OCI-LY3 (cell line): Measurements from ENCODE around the gene FOXI3.

ENCODE experiments used
- H2AFZ ChIP-seq: fragments of 200-600, 300-600 bp; shearing (Covaris generic); 2 replicates; pipeline ENCODE4 v1.6.0; 2014; ENCODE audit warnings: antibody characterized with exemption, low read depth, low read length
- H3K27ac ChIP-seq: fragments of 200-600, 300-600 bp; sonication (generic); 2 replicates; pipeline ENCODE4 v1.5.1; 2014; ENCODE audit warnings: mild to moderate bottlenecking, low read length, moderate library complexity, mixed read lengths
- H3K27me3 ChIP-seq: fragments of 200-600, 300-600 bp; sonication (generic); 2 replicates; pipeline ENCODE4 v1.6.1; 2014; ENCODE audit warnings: low read depth, low read length, mixed read lengths
- H3K36me3 ChIP-seq: fragments of 200-600, 300-600 bp; sonication (generic); replicated peaks from 2 replicates; pipeline ENCODE3; 2014; ENCODE audit warnings: low read depth, low read length, mixed read lengths
- H3K4me1 ChIP-seq: fragments of 300-600, 200-600 bp; sonication (generic); 2 replicates; pipeline ENCODE4 v1.6.1; 2014; ENCODE audit warnings: low read length, mixed read lengths
- H3K4me2 ChIP-seq: fragments of 200-600, 300-600 bp; sonication (generic); 2 replicates; pipeline ENCODE4 v1.6.1; 2014; ENCODE audit warnings: low read length, mixed read lengths
- H3K4me3 ChIP-seq: fragments of 300-600, 200-600 bp; sonication (generic); 2 replicates; pipeline ENCODE4 v1.5.1; 2014; ENCODE audit warnings: antibody characterized with exemption, mild to moderate bottlenecking, low read length, moderate library complexity
- H3K79me2 ChIP-seq: fragments of 300-600, 200-600 bp; shearing (Covaris generic); 2 replicates; pipeline ENCODE4 v1.6.1; 2014; ENCODE audit warnings: mild to moderate bottlenecking, low read length, mixed read lengths
- H3K9ac ChIP-seq: fragments of 300-600, 200-600 bp; shearing (Covaris generic); 2 replicates; pipeline ENCODE4 v1.6.0; 2014; ENCODE audit warnings: mild to moderate bottlenecking, low read length, moderate library complexity
- H3K9me3 ChIP-seq: fragments of 200-600, 300-600 bp; shearing (Covaris generic); 2 replicates; pipeline ENCODE4 v1.6.1; 2014; ENCODE audit warnings: low read length, mixed read lengths; ENCODE audit not compliant: insufficient read depth
- H4K20me1 ChIP-seq: fragments of 200-600, 300-600 bp; sonication (generic); 2 replicates; pipeline ENCODE4 v1.6.1; 2016; ENCODE audit warnings: low read length, mixed read lengths; ENCODE audit not compliant: insufficient read depth
- EZH2phosphoT487 ChIP-seq: fragments of 200-600 bp; shearing (Covaris generic); IDR thresholded peaks from 2 replicates; pipeline ENCODE4 v1.6.1; 2018; ENCODE audit warnings: antibody characterized with exemption, mixed run types, low read depth
- TF ChIP-seq, protein P1 (sequence below): fragments of 200-600, 300-600 bp; sonication (generic); IDR thresholded peaks from 2 replicates; pipeline ENCODE4 v1.5.1; 2014; ENCODE audit warnings: antibody characterized with exemption, low read length, low read depth

The FOXI3 gene

DNA sequence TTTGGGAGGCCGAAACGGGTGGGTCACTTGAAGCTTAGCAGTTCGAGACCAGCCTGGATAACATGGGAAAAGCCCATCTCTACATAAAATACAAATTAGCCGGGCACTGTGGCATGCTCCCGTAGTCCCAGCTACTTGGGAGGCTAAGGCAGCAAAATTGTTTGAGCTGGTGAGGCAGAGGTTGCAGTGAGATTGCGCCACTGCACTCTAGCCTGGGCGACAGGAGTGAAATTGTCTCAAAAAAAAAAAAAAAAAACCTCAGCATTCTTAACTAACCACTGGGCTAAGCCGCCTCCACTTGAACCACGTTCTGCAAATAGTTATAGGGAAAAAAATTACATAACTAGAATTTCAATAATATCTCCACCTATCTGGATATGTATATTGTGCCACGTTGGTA, 2.3 kb downstream of the FOXI3 start:
- H3K79me2 ChIP-seq = no peaks in the 10 kb centered on the region
- H2AFZ ChIP-seq = no peak overlapping the region
- no peak overlapping the region for H3K4me2 ChIP-seq
- 0 out of 2 replicates have a peak, but pooled peaks cover 3% of the 10 kb centered on the region for H3K27me3 ChIP-seq
- no peak overlapping the region for H3K9ac ChIP-seq
- H4K20me1 ChIP-seq = no peaks in the 10 kb centered on the region
- H3K36me3 ChIP-seq = no peaks in the 10 kb centered on the region
- no peak overlapping the region for H3K4me3 ChIP-seq
- no peaks in the 10 kb centered on the region for H3K4me1 ChIP-seq
- TF ChIP-seq, protein P1, sequence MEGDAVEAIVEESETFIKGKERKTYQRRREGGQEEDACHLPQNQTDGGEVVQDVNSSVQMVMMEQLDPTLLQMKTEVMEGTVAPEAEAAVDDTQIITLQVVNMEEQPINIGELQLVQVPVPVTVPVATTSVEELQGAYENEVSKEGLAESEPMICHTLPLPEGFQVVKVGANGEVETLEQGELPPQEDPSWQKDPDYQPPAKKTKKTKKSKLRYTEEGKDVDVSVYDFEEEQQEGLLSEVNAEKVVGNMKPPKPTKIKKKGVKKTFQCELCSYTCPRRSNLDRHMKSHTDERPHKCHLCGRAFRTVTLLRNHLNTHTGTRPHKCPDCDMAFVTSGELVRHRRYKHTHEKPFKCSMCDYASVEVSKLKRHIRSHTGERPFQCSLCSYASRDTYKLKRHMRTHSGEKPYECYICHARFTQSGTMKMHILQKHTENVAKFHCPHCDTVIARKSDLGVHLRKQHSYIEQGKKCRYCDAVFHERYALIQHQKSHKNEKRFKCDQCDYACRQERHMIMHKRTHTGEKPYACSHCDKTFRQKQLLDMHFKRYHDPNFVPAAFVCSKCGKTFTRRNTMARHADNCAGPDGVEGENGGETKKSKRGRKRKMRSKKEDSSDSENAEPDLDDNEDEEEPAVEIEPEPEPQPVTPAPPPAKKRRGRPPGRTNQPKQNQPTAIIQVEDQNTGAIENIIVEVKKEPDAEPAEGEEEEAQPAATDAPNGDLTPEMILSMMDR = no peak
- no peak for TF ChIP-seq EZH2phosphoT487
- no peak overlapping the region for H3K27ac ChIP-seq
- H3K9me3 ChIP-seq = no peaks in the 10 kb centered on the region

DNA sequence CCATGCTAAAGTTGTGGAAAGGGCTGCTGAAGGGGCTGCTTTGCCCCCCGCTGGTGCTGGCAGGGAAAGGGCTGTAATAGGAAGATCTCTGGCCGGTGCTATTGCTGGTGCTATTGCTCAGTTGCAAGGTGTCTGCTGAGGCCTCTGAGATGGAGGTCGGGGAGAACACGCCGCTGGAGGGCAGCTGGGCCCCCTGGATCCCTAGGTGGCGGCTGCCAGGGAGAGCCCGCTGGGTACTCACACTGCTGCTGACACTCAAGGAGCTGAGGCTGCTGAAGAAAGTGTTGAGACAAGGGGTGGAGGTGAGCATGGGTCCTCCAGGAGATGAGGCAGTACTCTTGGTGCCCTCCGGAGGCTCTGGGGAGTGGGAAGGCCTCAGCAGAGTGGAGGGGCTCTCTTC, 4.2 kb downstream of the FOXI3 start:
- Histone ChIP-seq H3K4me3 (no peak overlapping the region), H2AFZ (no peak overlapping the region), H3K4me1 (no peaks in the 10 kb centered on the region), H3K27me3 (0 out of 2 replicates have a peak, but pooled peaks cover 3% of the 10 kb centered on the region), H3K27ac (no peak overlapping the region), H4K20me1 (no peaks in the 10 kb centered on the region), H3K4me2 (no peak overlapping the region), H3K36me3 (no peaks in the 10 kb centered on the region), H3K9me3 (no peaks in the 10 kb centered on the region), H3K9ac (no peak overlapping the region), H3K79me2 (no peaks in the 10 kb centered on the region)
- TF ChIP-seq, protein P1 = no peak
- TF ChIP-seq EZH2phosphoT487 = no peak

GRCh38 chr2:88443353-88443938, 9.0 kb downstream of the FOXI3 start:
- no peaks in the 10 kb centered on the region for H3K79me2 ChIP-seq
- no peak overlapping the region for H3K4me2 ChIP-seq
- H3K27ac ChIP-seq = no peak overlapping the region
- H3K9ac ChIP-seq = no peak overlapping the region
- no peak overlapping the region for H3K4me3 ChIP-seq
- no peaks in the 10 kb centered on the region for H3K4me1 ChIP-seq
- 0 out of 2 replicates have a peak, but pooled peaks cover 3% of the 10 kb centered on the region for H3K27me3 ChIP-seq
- H3K36me3 ChIP-seq = no peaks in the 10 kb centered on the region
- H2AFZ ChIP-seq = no peak overlapping the region
- H3K9me3 ChIP-seq = no peaks in the 10 kb centered on the region
- H4K20me1 ChIP-seq = no peaks in the 10 kb centered on the region
- TF ChIP-seq EZH2phosphoT487 = no peak
- TF ChIP-seq, protein P1 = no peak

DNA sequence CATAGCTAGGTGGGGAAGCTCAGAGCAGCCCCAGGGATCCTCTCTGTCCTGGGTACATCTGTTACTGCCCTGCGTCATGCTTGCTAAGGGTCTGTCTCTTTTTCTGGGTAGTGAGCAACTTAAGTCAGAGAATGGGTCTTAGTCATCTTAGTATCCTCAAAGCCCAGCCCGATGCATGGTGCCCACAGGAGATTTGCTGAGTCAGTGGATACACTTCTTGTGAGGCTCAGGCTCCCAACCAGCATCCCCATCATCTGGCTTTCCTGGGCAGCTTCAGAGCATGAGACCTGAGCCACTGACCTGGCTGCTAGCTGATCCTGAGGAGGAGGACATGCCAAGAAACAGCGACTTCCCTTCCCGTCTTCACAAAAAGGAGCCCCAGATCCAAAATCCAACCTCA, 10.0 kb downstream of the FOXI3 start:
- TF ChIP-seq EZH2phosphoT487 = no peak
- TF ChIP-seq, protein P1 = no peak
- Histone ChIP-seq H3K4me1 (no peaks in the 10 kb centered on the region), H3K36me3 (no peaks in the 10 kb centered on the region), H3K9me3 (no peaks in the 10 kb centered on the region), H4K20me1 (no peaks in the 10 kb centered on the region), H3K4me3 (no peak overlapping the region), H3K9ac (no peak overlapping the region), H3K27me3 (no peaks in the 10 kb centered on the region), H2AFZ (no peak overlapping the region), H3K4me2 (no peak overlapping the region), H3K27ac (no peak overlapping the region), H3K79me2 (no peaks in the 10 kb centered on the region)
